Heart right ventricle (tissue), 16 donors: ENCODE measurements around the gene PADI6. TPM values are rescaled to one million over a fixed set of nuclear protein-coding genes. Genes with fewer than 3 reads are reported as not detected.

Experiments
- ATAC-seq, 8 donors: fragments of 200-7000 bp; cut with Tn5 transposase; one replicate each; pipeline ENCODE4 v1.9.1; 2020; ENCODE audit warnings: mild to moderate bottlenecking in 8 of 8, moderate library complexity in 8 of 8, moderate number of reproducible peaks in 1 of 8
- DNase-seq, 2 donors: peaks; one replicate each; pipeline ENCODE4 v3.0.0-alpha.2; 2020
- H3K27ac ChIP-seq, 10 donors: fragments of 200-600 bp; sonication (generic) in 2 of 10; one replicate each; pipeline versions ENCODE4 v1.5.0 to v1.8.0; 2020 to 2022; ENCODE audit warnings: mild to moderate bottlenecking in 3 of 10
- H3K27me3 ChIP-seq, 7 donors: fragments of 200-600 bp; one replicate each; pipeline ENCODE4 v1.8.0; 2021 to 2022; ENCODE audit warnings: mild to moderate bottlenecking in 2 of 7
- H3K36me3 ChIP-seq, 9 donors: fragments of 200-600 bp; sonication (generic) in 1 of 9; one replicate each; pipeline versions ENCODE4 v1.5.0 to v1.8.0; 2020 to 2022; ENCODE audit warnings: mild to moderate bottlenecking in 2 of 9
- H3K4me1 ChIP-seq, 9 donors: fragments of 200-600 bp; sonication (generic) in 1 of 9; one replicate each; pipeline versions ENCODE4 v1.5.0 to v1.8.0; 2020 to 2022; ENCODE audit warnings: mild to moderate bottlenecking in 4 of 9
- H3K4me3 ChIP-seq, 10 donors: fragments of 200-600 bp; sonication (generic) in 2 of 10; one replicate each; pipeline versions ENCODE4 v1.5.0 to v1.8.0; 2020 to 2022; ENCODE audit warnings: mild to moderate bottlenecking in 7 of 10, moderate library complexity in 2 of 10
- H3K9me3 ChIP-seq, 11 donors: fragments of 200-600 bp in 10 of 11; sonication (generic) in 2 of 11; one replicate each; pipeline versions ENCODE4 v1.5.0 to v1.8.0; 2013 to 2022; ENCODE audit warnings: mild to moderate bottlenecking in 2 of 11, control low read depth in 1 of 11, moderate library complexity in 1 of 11
- WGBS, 2 donors: extraction: QIAGEN DNeasy Blood & Tissue Kit; methylation state at CpG; one replicate each; pipeline ENCODE4 v1.1.7; 2013; ENCODE audit warnings: inconsistent platforms in 1 of 2; 5-methylcytosine and 5-hydroxymethylcytosine counted together
- intact Hi-C, 10 donors: fragments of 100-400 bp; cut with DNase I; formaldehyde crosslinking; loops; one replicate each; pipeline versions ENCODE4 v1.11.1 to v1.14.2; 2022
- polyA plus RNA-seq, 2 donors: library from polyadenylated mRNA; stranded (reverse); fragments of 200-250 nt; gene quantifications; one replicate each; pipeline ENCODE4 v1.2.3, GENCODE V29; 2013
- total RNA-seq, 10 donors: library from RNA; stranded (reverse); fragmentation: NEBNext Ultra II Directional in 3 of 10; extraction: Animal tissue kit (Norgen Biotek cat#: 25700) in 3 of 10; gene quantifications; one replicate each; pipeline versions ENCODE4 v1.2.1 to v1.2.4, GENCODE V29; 2021 to 2023
- TF ChIP-seq, protein P1 (sequence below), 9 donors: fragments of 200-600 bp; sonication (generic) in 2 of 9; IDR thresholded peaks; one replicate each; pipeline versions ENCODE4 v1.5.0 to v1.8.0; 2021 to 2022; ENCODE audit warnings: antibody characterized with exemption in 9 of 9, mild to moderate bottlenecking in 5 of 9, moderate library complexity in 1 of 9
- donor health status: Arrhythmogenic right ventricular cardiomyopathy.
- donor health status: ischemic (EF 13 %, LVEDD 7.1; RV severe dilation, severe dysfunction).
- donor health status: healthy with polysubstance abuse.
- donor health status: DM: no; HTN: yes; CAD: no.
- donor health status: DM: no; HTN: no; CAD: no.
- donor health status: ischemic (EF 25% LVEDD 6.9; RV normal size, moderate dysfunction).
- donor health status: ischemic (EF 25% LVEDD 5.7; RV mildly dilated, moderate dysfunction).
- donor health status: healthy.
- donor health status: DM: yes; HTN: yes; CAD: no.
- donor health status: Ischemic cardiomyopathy.
- donor health status: ischemic (EF 35%, LVEDD 5.7; RV mildly dilated, moderate dysfunction).
- donor health status: nonischemic (EF 11% LVEDD 7.7; RV severe dilation, severe dysfunction).
- donor health status: DM: yes; HTN: yes; CAD: no.
- donor health status: PGD.
- donor health status: ischemic (EF 29% LVEDD 5.4; RV normal size, mild dysfunction).
- donor health status: nonischemic (EF 23%, LVEDD 6.1; RV moderate dilation, normal function).

PADI6 gene
- total and polyA plus RNA-seq, 12 donors, result not detected

DNA sequence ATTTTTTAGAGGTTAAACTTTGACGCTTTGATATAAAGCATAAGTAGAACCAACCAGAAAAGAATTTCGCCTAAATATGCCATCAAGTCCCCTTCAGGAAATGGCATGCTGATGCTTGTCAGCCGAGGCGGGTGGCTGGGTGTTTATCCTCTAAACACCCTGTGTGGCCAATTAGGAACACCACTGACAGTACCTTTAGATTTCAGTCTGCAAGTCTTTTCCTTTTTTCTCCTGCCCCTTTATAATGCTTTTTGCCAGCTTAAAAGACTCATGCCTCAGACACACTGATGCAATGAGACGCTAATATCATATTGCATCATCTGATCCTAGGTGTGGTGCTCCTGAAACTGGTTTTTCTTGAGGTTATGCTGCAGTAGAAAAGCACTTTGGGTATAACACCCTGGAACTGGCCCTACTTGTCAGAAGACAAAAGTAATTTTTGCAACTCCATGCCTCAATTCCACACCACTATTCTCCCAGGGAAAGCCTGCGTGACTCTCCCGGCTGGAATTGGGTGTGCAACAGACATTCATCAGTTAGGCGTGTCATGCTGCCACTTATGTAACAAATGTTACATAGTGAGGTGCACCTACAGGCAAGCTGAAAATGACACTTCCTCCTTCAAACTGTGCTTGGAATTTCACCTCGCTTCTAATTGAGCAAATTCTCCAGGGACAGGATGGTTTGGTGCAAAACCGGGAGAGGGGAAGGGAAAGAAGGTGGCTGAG lies 69.4 kb downstream of the PADI6 start:
- H3K27me3 ChIP-seq, result no peaks in the 10 kb centered on the region
- intact Hi-C loops, result loop anchor here in 1 of 10 donors (5.0 kb wide), 1 partner anchor 36 kb away; no protein-coding TSS in a partner anchor
- H3K4me3 ChIP-seq, result no peak overlapping the region
- ATAC-seq (no peak), DNase-seq (no peak)
- no peak overlapping the region for H3K27ac ChIP-seq
- H3K9me3 ChIP-seq, result no peaks in the 10 kb centered on the region
- TF ChIP-seq, protein P1, sequence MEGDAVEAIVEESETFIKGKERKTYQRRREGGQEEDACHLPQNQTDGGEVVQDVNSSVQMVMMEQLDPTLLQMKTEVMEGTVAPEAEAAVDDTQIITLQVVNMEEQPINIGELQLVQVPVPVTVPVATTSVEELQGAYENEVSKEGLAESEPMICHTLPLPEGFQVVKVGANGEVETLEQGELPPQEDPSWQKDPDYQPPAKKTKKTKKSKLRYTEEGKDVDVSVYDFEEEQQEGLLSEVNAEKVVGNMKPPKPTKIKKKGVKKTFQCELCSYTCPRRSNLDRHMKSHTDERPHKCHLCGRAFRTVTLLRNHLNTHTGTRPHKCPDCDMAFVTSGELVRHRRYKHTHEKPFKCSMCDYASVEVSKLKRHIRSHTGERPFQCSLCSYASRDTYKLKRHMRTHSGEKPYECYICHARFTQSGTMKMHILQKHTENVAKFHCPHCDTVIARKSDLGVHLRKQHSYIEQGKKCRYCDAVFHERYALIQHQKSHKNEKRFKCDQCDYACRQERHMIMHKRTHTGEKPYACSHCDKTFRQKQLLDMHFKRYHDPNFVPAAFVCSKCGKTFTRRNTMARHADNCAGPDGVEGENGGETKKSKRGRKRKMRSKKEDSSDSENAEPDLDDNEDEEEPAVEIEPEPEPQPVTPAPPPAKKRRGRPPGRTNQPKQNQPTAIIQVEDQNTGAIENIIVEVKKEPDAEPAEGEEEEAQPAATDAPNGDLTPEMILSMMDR (IDR thresholded peaks at IDR 0.05), result no peak
- H3K36me3 ChIP-seq, result no peaks in the 10 kb centered on the region
- peaks cover 0 to 20% (median 16%) of the 10 kb centered on the region in 9 donors for H3K4me1 ChIP-seq
- WGBS, 2 donors, result 62 to 64% methylated on average over 10 of the region's 10 CpGs

GRCh38 chr1:17441993-17442357 lies 70.0 kb downstream of the PADI6 start:
- WGBS, 2 donors, result 94 to 96% methylated on average over 4 of the region's 4 CpGs
- Histone ChIP-seq H3K9me3 (no peaks in the 10 kb centered on the region), H3K4me3 (no peak overlapping the region), H3K27me3 (no peaks in the 10 kb centered on the region), H3K4me1 (peaks cover 0 to 14% (median 11%) of the 10 kb centered on the region in 9 donors), H3K27ac (no peak overlapping the region), H3K36me3 (no peaks in the 10 kb centered on the region)
- ATAC-seq (no peak), DNase-seq (no peak)
- intact Hi-C loops, result loop anchor here in 1 of 10 donors (5.0 kb wide), 1 partner anchor 35 kb away; no protein-coding TSS in a partner anchor
- TF ChIP-seq, protein P1 (IDR thresholded peaks at IDR 0.05), result no peak

DNA sequence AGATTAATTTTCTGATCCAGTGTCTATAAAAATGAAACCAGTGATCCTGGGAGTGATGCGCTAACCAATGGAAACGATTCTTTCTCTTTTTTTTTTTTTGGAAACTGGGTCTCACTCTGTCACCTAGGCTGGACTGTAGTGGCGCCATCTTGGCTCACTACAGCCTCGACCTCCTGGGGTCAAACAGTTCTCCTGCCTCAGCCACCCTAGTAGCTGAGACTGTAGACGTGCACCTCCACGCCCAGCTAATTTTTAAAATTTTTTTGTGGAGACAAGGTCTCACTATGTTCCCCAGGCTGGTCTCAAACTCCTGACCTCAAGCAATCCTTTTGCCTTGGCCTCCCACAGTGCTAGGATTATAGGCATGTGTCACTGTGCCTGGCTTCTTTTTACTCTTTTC lies 70.8 kb downstream of the PADI6 start:
- Histone ChIP-seq H3K27me3 (no peaks in the 10 kb centered on the region), H3K9me3 (no peaks in the 10 kb centered on the region), H3K4me1 (peaks cover 0 to 11% (median 8%) of the 10 kb centered on the region in 9 donors), H3K4me3 (no peak overlapping the region), H3K36me3 (no peaks in the 10 kb centered on the region), H3K27ac (no peak overlapping the region)
- intact Hi-C loops, result loop anchor here in 1 of 10 donors (5.0 kb wide), 1 partner anchor 34 kb away; no protein-coding TSS in a partner anchor
- WGBS, 2 donors, result 84 to 86% methylated on average over 6 of the region's 6 CpGs
- ATAC-seq (no peak), DNase-seq (no peak)
- TF ChIP-seq, protein P1 (IDR thresholded peaks at IDR 0.05), result no peak

- WGBS, 2 donors, result 85 to 88% methylated on average over 12 of the region's 12 CpGs
- intact Hi-C loops, result no loop called here
- peak in 2 of 8 donors; percentile 14 to 61 for ATAC-seq
- Histone ChIP-seq H3K4me1 (no peaks in the 10 kb centered on the region), H3K4me3 (no peak overlapping the region), H3K27me3 (peaks cover 0 to 5% (median 0%) of the 10 kb centered on the region in 7 donors), H3K27ac (no peak overlapping the region), H3K36me3 (no peaks in the 10 kb centered on the region), H3K9me3 (no peaks in the 10 kb centered on the region)
- TF ChIP-seq, protein P1 (IDR thresholded peaks at IDR 0.05), result no peak
- DNase-seq, result no peak
Measured at GRCh38 chr1:17447501-17447992, 75.6 kb downstream of the PADI6 start.

Other genes with a start within 250 kb of the PADI6 start
- gene PADI1, start 167.1 kb upstream of the PADI6 start, total RNA-seq, result not detected
- gene PADI1, start 167.1 kb upstream of the PADI6 start, polyA plus RNA-seq, result under 1 TPM in 1 of 2 donors, not detected in 1; 0.01 TPM
- gene PADI3, start 123.1 kb upstream of the PADI6 start, total RNA-seq, result not detected
- not detected for gene PADI3, start 123.1 kb upstream of the PADI6 start, polyA plus RNA-seq
- gene PADI4, start 64.0 kb upstream of the PADI6 start, total RNA-seq, result 1 to 10 TPM in 2 of 10 donors, under 1 TPM in 7, not detected in 1; 0.15 to 3.0 (median 0.61) TPM
- under 1 TPM in 1 of 2 donors, not detected in 1; 0.06 TPM for gene PADI4, start 64.0 kb upstream of the PADI6 start, polyA plus RNA-seq
- 10 to 100 TPM in 7 of 10 donors, 1 to 10 TPM in 3; 9.0 to 25.3 (median 11.4) TPM for gene RCC2, start 67.5 kb downstream of the PADI6 start, total RNA-seq
- gene RCC2, start 67.5 kb downstream of the PADI6 start, polyA plus RNA-seq, result 10 to 100 TPM in 1 of 2 donors, 1 to 10 TPM in 1; 9.4 to 12.5 TPM
- 10 to 100 TPM; 45.4 to 65.0 (median 49.4) TPM for gene ARHGEF10L, start 167.5 kb downstream of the PADI6 start, total RNA-seq
- gene ARHGEF10L, start 167.5 kb downstream of the PADI6 start, polyA plus RNA-seq, result 10 to 100 TPM; 52.8 to 68.4 TPM